GM19397 (cell line): ENCODE data around the gene C9orf43.

ENCODE experiments used
- ATAC-seq: cut with Tn5 transposase; IDR thresholded peaks from one replicate; pipeline ENCODE4 v1.9.1; 2021; ENCODE audit warnings: mild to moderate bottlenecking, moderate library complexity; ENCODE audit not compliant: unreplicated experiment

The C9orf43 gene

DNA sequence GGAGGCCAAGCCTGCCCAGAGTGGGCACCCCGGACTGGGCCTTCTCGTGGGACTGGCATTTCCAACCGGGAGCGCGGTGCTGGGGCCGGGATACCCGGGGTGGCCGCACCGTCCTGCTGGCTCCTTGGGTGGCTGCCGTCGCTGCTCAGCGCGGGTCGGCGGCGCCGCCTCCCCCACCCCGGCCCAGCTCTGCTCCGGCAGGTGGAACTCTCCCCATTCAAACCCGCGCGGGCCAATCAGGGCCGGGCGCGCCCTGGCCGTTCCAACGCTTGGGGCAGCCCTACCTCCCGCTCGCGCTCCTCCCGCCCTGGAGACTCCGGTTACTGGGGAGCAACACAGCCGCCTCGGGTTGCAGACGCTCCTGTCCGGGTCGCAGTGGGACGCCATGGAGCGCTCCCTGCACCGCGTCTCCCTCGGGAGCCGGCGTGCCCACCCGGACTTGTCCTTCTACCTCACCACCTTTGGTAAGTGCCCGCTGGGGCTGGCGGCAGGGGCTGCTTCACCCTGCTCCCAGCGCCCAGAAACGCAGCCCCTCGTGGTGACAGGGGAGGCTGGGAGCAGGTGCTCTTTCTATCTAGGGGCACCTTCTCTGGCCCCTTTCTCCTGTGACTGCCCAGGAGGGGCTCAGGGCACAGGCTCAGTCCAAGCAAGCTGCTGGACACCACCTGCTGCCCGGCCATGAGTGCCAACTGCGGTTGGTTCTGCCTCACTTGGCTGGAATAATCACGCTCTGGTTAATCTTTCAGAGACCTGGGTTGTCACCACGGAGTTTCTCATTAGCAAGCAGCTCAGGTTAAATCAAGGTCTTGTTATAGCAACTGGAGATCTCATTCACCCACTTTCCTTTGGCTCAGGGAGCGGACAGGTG is 53.1 kb downstream of the C9orf43 start, which contains the start of gene RGS3:
Gene RGS3, plus strand, starts transcription at position 310 of the 868 bp plus-strand sequence. Its CDS starts 76 bp downstream, at position 386.
- ATAC-seq: no peak

DNA sequence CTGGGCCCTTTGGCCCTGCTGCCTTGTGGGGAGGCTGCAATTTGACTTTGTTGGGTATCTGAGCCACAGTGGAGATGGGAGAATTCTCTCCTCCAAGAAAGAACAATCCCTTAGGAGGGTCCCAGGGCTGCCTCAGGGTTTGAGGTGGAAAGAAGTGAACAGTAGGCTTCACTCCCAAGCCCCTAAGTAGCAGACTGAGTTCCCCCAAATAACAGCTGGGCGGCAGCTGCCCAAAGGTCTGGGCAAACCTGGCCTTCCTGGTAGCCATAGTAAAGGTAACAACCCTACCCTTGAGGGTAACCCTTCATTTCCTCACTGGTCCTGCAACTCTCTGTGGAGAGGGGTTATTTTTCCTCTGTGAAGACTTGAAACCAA is 53.7 kb downstream of the C9orf43 start:
- ATAC-seq: no peak

DNA sequence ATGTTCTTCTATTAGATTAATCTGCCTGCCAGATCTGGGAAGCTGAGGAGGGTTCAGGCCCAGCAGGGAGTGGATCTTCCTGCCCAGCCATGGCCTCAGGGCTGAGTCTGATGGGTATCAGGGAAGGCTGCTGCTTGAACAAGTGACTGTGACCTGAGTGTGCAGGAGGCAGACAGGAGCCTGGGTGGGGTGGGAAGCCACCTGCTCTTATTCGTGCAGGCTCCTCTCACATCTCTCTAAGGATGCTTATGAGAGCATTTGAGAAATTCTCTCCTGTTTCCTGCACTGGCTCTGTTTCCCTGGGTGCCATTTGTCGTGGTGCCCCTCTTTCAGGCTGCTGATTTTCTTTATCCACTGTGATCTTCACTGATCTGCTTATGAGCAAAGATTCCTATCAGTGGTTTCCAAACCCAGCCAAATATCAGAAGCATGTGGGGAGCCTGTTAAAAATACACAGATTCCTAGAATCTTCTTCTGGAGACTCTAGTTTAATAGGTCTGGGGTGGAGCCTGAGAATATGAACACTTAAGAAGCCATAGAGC is 55.1 kb downstream of the C9orf43 start:
- no peak for ATAC-seq

DNA sequence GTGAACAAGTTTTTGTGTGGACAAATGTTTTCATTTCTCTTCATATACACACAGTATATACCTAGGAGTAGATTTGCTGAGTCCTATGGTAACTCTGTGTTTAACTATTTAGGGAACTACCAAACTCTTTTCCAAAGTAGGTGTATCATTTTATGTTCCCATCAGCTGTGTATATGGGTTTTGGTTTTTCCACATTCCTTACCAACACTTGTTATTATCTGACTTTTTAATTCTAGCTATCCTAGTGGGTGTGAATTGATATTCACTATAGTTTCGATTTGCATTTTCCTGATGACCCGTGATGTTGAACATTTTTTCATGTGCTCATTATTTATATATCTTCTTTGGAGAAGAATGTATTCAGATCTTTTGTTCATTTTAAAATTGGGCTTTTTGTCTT is 56.6 kb downstream of the C9orf43 start:
- ATAC-seq: no peak

DNA sequence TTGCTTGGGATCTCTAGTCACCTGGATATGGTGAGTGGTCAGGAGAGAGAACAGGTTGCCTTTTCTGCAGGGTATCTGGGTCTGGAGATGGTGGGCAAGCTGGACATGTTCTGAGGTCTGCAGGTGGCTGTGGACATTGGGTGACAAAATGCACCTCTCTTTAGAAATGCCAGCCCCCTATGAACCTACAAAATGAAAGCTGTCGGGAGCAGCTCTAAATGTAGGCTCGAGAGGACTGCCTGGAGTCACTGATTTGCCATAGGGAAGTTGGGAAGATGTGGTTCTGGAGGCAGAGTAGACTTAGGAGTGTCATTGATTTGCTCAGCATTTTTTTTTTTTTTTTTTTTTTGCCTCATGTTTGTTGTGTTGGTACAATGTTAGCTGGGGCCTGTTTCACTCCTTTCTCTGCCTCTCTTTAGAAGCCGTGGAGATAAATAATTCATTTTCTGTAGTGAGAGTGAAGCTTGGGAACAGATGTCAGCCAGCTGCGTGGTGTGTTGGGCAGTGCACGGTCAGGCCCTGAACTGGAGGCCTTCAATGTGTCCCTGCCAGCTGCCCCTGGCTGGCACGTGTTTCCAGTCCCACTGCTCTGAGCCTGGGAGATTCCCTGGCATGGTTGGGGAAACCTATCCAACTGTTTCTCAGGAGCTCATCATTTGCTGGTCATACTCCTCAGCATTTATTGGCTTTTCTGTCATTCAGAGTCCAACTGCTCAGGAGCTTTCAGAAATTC is 58.3 kb downstream of the C9orf43 start:
- ATAC-seq: no peak

DNA sequence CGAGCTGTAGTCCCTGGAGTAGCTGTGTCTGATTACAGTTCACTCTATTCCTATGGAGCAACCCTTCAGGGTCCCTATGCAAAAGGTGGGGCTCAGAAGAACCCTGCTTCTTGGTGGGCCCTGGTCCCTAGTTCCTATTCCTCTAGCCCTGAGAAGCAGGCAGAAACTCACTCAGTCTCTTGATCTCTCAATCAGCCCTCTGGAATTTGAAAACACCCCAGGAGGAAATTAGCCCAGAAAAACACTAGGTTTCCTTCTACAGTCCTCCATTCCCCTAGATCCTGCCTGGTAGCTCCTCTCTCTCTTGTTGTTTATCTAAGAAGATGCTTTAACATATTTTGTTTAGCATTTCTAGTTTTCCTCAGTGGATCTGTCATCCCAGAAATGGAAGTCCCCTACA is 60.6 kb downstream of the C9orf43 start:
- no peak for ATAC-seq

DNA sequence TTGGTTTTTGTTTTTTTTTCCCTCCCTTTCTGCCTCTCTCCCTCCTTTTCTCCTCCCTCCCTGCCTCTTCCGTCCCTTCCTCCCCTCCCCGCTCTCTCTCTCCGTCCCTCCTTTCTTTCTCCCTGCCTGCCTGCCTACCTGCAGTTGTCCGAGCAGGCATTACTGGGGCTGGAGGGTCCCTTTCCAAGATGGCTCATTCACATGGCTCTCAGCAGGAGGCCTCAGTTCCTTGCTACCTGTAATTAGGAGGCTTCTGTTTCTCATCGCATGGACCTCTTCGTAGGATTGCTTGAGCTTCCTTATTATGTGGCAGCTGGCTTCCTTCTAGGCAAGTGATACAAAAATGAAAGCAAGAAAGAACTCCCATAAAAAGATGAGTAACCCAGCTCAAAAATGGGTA is 61.0 kb downstream of the C9orf43 start:
- ATAC-seq: no peak

DNA sequence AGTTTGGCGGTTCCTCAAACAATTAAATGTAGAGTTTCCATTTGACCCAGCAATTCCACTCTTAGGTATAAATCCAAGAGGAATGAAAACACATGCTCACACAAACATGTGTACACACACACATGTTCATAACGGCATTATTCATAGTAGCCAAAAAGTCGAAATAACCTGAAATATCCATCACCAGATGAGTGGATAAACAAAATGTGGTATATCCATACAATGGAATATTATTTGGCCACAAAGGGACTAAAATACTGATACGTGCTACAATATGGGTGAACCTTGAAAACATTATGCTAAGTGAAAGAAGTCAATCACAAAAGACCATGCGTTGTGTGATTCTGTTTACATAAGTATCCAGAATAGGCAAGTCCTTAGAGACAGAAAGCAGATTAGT is 61.7 kb downstream of the C9orf43 start:
- ATAC-seq: no peak

DNA sequence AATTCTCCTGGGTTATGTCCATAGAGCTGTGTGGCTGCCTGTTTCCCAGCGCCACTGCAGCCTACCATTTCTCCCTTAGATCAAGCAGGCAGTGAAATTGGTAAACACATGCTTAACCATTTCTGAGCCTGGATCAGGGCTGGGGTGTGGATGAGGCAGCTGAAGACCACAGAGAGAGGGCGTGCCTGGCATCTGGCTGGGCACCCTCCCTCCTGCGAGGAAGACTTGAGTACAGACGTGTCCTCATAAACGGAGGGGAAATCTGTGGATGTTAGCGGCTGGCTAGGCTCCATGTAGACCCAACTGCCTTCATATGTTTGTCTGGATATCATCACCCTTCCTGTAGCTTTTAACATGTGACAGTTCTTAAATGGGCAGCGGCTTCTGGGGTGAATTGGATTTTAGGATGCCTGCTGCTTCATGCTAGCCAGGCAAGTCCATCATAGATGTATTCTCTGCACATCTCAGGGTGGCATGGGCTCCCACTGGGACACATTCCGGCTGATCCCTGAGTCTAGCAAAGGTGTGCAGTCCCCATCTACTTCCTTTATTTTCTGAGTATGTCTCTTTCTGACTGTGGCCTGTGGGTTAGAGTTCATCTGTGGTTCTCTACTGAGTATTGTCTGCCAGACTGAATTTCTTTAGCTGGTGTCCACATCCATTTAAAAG is 63.9 kb downstream of the C9orf43 start:
- ATAC-seq: no peak

DNA sequence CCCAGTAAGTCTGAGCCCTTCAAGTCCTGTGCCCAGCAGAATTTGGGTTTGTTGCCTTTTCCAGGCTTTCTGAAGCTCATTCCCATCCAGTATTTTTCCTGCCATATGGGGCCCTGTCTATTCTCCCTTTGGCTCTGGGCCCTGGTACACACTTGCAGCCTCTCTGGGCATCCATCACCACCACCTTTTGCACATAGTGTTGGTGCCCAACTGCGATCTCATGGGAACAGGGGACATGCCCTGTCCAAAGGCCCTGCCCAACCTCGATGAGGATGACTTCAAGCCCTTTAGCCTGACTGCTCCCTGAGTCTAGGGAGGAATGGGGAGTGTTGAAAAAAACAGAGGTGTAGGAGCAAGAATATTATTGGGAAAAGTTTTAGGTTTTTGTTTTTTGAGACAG is 64.5 kb downstream of the C9orf43 start:
- ATAC-seq: no peak

DNA sequence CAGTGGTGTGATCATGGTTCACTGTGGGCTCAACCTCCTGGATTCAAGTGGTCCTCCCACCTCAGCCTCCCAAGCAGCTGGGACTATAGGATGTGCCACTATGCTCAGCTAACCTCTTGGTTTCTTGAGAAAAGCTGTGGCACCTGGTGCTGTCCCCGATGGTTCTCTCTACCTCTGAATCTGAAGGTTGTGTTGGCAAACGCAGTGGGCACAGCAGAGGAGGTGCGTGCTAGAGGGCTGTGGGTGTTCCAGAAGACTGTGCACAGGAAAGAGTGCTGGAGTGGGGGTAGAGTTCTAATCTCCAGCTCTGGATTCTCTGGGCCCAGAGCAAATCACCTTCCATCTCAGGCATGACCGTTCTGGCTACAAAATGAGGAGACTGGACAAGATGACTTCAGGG is 65.4 kb downstream of the C9orf43 start:
- no peak for ATAC-seq

DNA sequence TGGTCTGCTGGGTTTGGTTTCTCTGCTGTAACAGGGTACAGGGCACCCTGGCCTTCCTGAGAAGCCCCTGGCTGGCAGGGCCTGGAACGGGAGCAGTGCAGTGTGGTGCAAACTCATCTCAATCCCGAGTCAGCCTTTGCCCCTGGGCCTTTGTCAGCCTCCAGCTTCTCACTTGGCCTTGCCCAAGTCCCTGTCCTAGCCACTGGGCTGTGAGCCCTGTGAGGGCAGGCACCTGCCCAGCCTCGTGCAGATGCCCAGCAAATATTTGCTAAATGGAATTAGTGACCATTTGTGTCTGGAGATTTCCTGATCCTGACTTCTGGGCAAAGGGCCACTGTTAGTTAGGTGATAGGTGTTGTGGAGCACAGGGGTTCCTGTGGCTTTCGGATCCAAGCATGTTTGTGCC is 66.0 kb downstream of the C9orf43 start:
- no peak for ATAC-seq

DNA sequence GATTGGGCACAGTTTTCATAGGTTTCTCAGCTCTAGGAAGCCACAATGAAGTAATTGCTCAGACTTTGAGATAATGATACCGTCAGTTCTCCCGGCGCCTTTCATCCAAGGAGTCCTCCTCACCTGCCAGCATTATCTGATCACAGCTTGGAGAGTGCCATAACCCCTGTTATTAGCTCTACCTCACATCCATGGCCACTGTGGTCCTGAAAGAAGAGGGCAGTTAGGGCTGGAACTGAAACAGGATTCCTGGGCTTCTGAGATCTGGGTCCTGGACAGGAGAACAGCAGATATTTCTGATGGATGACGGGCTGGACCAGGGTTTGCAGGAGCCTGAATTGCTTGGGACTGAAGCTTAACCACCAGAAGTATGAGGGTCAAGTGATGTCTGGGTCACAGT is 66.5 kb downstream of the C9orf43 start:
- ATAC-seq: no peak

DNA sequence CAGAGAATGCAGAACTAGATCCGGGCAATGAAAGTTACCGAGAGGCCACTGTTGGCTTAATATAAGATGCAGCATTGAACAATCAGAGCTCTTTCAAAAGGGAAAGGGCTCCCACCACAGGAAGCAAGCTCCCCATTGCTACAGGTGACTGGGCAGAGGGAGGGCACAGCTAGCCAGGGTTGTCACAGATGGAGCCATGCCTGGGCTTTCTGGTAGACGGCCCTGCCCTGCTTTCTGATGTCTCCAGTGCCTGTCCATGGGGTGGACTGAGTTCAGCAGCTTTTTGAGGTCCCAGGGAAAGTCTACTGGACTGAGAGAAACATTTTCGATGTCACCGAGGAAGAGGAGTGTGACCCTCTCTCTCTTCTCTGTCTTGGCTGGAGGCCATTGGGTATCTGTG is 67.1 kb downstream of the C9orf43 start:
- ATAC-seq: no peak

DNA sequence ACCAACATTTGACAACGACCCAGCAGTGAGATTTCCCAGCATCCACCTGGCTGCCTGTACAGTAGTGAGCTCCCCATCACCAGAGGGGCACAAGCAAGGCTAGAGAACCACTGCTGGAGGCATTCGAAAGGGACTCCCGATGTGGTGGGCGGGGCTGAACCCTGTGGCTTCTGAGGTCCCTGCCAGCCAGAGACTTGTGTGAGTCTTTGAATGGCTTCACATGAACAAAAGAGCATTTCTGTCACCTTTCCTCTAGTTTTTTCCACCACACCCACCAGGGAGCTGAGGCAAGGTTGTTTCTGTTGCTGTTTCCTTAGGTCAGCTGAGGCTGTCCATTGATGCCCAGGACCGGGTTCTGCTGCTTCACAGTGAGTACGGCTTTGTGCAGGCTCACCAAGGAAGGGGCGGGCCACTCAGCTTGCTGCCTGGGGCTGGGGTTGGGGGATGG is 68.7 kb downstream of the C9orf43 start:
- no peak for ATAC-seq
